SU-DHL-6 (cell line): ENCODE data around the gene RPL7A.
A peak's percentile ranks its signal among the peaks of the same experiment; 100 is the strongest.
"Not testable (repeated sequence)": the region's sequence is repeated elsewhere in the genome, so short reads cannot be mapped to it uniquely, and the experiment has no call there.

ENCODE experiments used
- H2AFZ ChIP-seq: fragments of 200-600 bp; sonication (generic); 2 replicates; pipeline ENCODE4 v1.6.1; 2014; ENCODE audit warnings: low read depth, mild to moderate bottlenecking, moderate library complexity, mixed read lengths, antibody characterized with exemption, low read length; ENCODE audit not compliant: severe bottlenecking
- H3F3A ChIP-seq: fragments of 200-600 bp; shearing (Covaris generic); 2 replicates; pipeline ENCODE4 v1.6.0; 2016; ENCODE audit warnings: antibody characterized with exemption, mild to moderate bottlenecking; ENCODE audit not compliant: insufficient read depth
- H3K27ac ChIP-seq: fragments of 200-600 bp; sonication (generic); 2 replicates; pipeline ENCODE4 v1.5.1; 2016; ENCODE audit warnings: low read depth, mild to moderate bottlenecking, low read length, moderate library complexity, mixed read lengths
- H3K27me3 ChIP-seq: fragments of 200-600 bp; sonication (generic), shearing (Covaris generic); 2 replicates; pipeline ENCODE4 v1.6.0; 2014; ENCODE audit warnings: mild to moderate bottlenecking, low read length
- H3K36me3 ChIP-seq: fragments of 200-600 bp; sonication (generic); 2 replicates; pipeline ENCODE4 v1.6.1; 2014; ENCODE audit warnings: mild to moderate bottlenecking, low read length, mixed read lengths
- H3K4me2 ChIP-seq: fragments of 300-600, 200-600 bp; shearing (Covaris generic), sonication (generic); 2 replicates; pipeline ENCODE4 v1.6.0; 2014; ENCODE audit warnings: low read length, low read depth, mild to moderate bottlenecking; ENCODE audit not compliant: poor library complexity, severe bottlenecking
- H3K4me3 ChIP-seq: fragments of 200-600 bp; sonication (generic); 2 replicates; pipeline ENCODE4 v1.5.1; 2014; ENCODE audit warnings: antibody characterized with exemption, low read length, mild to moderate bottlenecking, mixed read lengths; ENCODE audit not compliant: insufficient read depth, poor library complexity, severe bottlenecking
- H3K79me2 ChIP-seq: fragments of 200-600 bp; sonication (generic); 2 replicates; pipeline ENCODE4 v1.6.1; 2014; ENCODE audit warnings: mild to moderate bottlenecking, low read length, moderate library complexity; ENCODE audit not compliant: insufficient read depth
- H3K9ac ChIP-seq: fragments of 200-600 bp; sonication (generic); 2 replicates; pipeline ENCODE4 v1.7.0; 2014; ENCODE audit warnings: mild to moderate bottlenecking, low read length
- H3K9me2 ChIP-seq: fragments of 200-600 bp; sonication (generic); replicated peaks from 2 replicates; pipeline ENCODE4 v1.6.1; 2014; ENCODE audit warnings: low read length; ENCODE audit not compliant: insufficient read depth
- H3K9me3 ChIP-seq: fragments of 200-600 bp; sonication (generic); 2 replicates; pipeline ENCODE4 v1.6.1; 2014; ENCODE audit warnings: low read length, mixed read lengths; ENCODE audit not compliant: insufficient read depth
- H4K20me1 ChIP-seq: fragments of 200-600 bp; sonication (generic); 2 replicates; pipeline ENCODE4 v1.6.1; 2014; ENCODE audit warnings: low read depth, mild to moderate bottlenecking, antibody characterized with exemption, low read length, moderate library complexity, mixed read lengths
- CTCF ChIP-seq: fragments of 200-600 bp; sonication (generic); IDR thresholded peaks from one replicate; pipeline ENCODE4 v1.5.1; 2017; ENCODE audit warnings: antibody characterized with exemption, mild to moderate bottlenecking, low read length, moderate library complexity; ENCODE audit not compliant: insufficient read depth, poor library complexity, severe bottlenecking
- EZH2phosphoT487 ChIP-seq: fragments of 200-600 bp; sonication (generic), shearing (Covaris generic); conservative IDR thresholded peaks from 2 replicates; pipeline ENCODE4 v1.6.1; 2018; ENCODE audit warnings: mild to moderate bottlenecking, antibody characterized with exemption, low read length, moderate library complexity, mixed read lengths

RPL7A gene

GRCh38 chr9:133329306-133330156 lies 18.5 kb upstream of the RPL7A start:
- H3K79me2 ChIP-seq, H3K4me2 ChIP-seq, H3K27ac ChIP-seq, H3K9me3 ChIP-seq, H3K27me3 ChIP-seq, H3K9ac ChIP-seq, H3K9me2 ChIP-seq, H2AFZ ChIP-seq, H3K4me3 ChIP-seq, H3K36me3 ChIP-seq, H4K20me1 ChIP-seq: not testable (repeated sequence)
- peaks cover 14% of the 10 kb centered on the region for H3F3A ChIP-seq
- TF ChIP-seq CTCF: peak; percentile 23

GRCh38 chr9:133331221-133331620 lies 16.8 kb upstream of the RPL7A start:
- H3F3A ChIP-seq: peaks cover 14% of the 10 kb centered on the region
- no peak overlapping the region for H3K9ac ChIP-seq
- H3K79me2 ChIP-seq: peaks cover 17% of the 10 kb centered on the region
- no peaks in the 10 kb centered on the region for H4K20me1 ChIP-seq
- H3K27ac ChIP-seq: no peak overlapping the region
- H3K27me3 ChIP-seq: no peaks in the 10 kb centered on the region
- H3K4me2 ChIP-seq: no peak overlapping the region
- TF ChIP-seq CTCF: no peak
- TF ChIP-seq EZH2phosphoT487: no peak
- H2AFZ ChIP-seq: no peak overlapping the region
- no peaks in the 10 kb centered on the region for H3K36me3 ChIP-seq
- no peaks in the 10 kb centered on the region for H3K9me3 ChIP-seq
- no peak overlapping the region for H3K4me3 ChIP-seq
- H3K9me2 ChIP-seq: no peaks in the 10 kb centered on the region

GRCh38 chr9:133331641-133332380 lies 16.2 kb upstream of the RPL7A start:
- Histone ChIP-seq H4K20me1 (no peaks in the 10 kb centered on the region), H3K9ac (no peak overlapping the region), H2AFZ (no peak overlapping the region), H3K36me3 (no peaks in the 10 kb centered on the region), H3K27ac (no peak overlapping the region), H3K9me3 (no peaks in the 10 kb centered on the region), H3K4me3 (no peak overlapping the region), H3F3A (peaks cover 14% of the 10 kb centered on the region), H3K79me2 (peaks cover 17% of the 10 kb centered on the region), H3K27me3 (no peaks in the 10 kb centered on the region), H3K9me2 (no peaks in the 10 kb centered on the region), H3K4me2 (no peak overlapping the region)
- no peak for TF ChIP-seq CTCF
- no peak for TF ChIP-seq EZH2phosphoT487
